ENCODE data around the gene TMEM108.
A peak's percentile ranks its signal among the peaks of the same experiment; 100 is the strongest.

Gene TMEM108

GRCh38 chr3:133381346-133382109 is 343.3 kb downstream of the TMEM108 start:
- no peak for DNase-seq (ENCODE audit: low read depth)
- H3K4me3 ChIP-seq (ENCODE audit: low read depth, low read length) = no peak overlapping the region
- no peak for TF ChIP-seq MYC (IDR thresholded peaks at IDR 0.05; ENCODE audit: low read depth, low read length)
- no peak for TF ChIP-seq MAX (IDR thresholded peaks at IDR 0.05; ENCODE audit: low read depth, low read length)
- TF ChIP-seq CTCF (IDR thresholded peaks at IDR 0.05; ENCODE audit: low read depth, low read length) = no peak
- no peak for TF ChIP-seq POLR2A (IDR thresholded peaks at IDR 0.05; ENCODE audit: extremely low read depth, insufficient read length)

- no peak for DNase-seq (ENCODE audit: low read depth)
- no peak for TF ChIP-seq MYC (IDR thresholded peaks at IDR 0.05; ENCODE audit: low read depth, low read length)
- no peak for TF ChIP-seq MAX (IDR thresholded peaks at IDR 0.05; ENCODE audit: low read depth, low read length)
- TF ChIP-seq POLR2A (IDR thresholded peaks at IDR 0.05; ENCODE audit: extremely low read depth, insufficient read length) = no peak
- TF ChIP-seq CTCF (IDR thresholded peaks at IDR 0.05; ENCODE audit: low read depth, low read length) = no peak
These were observed 345.0 kb downstream of the TMEM108 start for GRCh38 chr3:133383175-133383574.

GRCh38 chr3:133383741-133384140 is 345.6 kb downstream of the TMEM108 start:
- TF ChIP-seq MYC (IDR thresholded peaks at IDR 0.05; ENCODE audit: low read depth, low read length) (no peak), MAX (IDR thresholded peaks at IDR 0.05; ENCODE audit: low read depth, low read length) (no peak)
- DNase-seq (ENCODE audit: low read depth) = no peak
- H3K4me3 ChIP-seq (ENCODE audit: low read depth, low read length) = no peak overlapping the region

More at GRCh38 chr3:133383175-133383574, 345.0 kb downstream of the TMEM108 start:
- H3K4me3 ChIP-seq (ENCODE audit: low read depth, low read length) = no peak overlapping the region

- TF ChIP-seq MYC (IDR thresholded peaks at IDR 0.05; ENCODE audit: low read depth, low read length) = 0 out of 2 replicates have a peak, but pooled peaks have one; percentile 17
- TF ChIP-seq POLR2A (IDR thresholded peaks at IDR 0.05; ENCODE audit: extremely low read depth, insufficient read length) = no peak
- TF ChIP-seq CTCF (IDR thresholded peaks at IDR 0.05; ENCODE audit: low read depth, low read length) = peak; percentile 70
- no peak for TF ChIP-seq MAX (IDR thresholded peaks at IDR 0.05; ENCODE audit: low read depth, low read length)
- no peak overlapping the region for H3K4me3 ChIP-seq (ENCODE audit: low read depth, low read length)
- peak; percentile 64 for DNase-seq (ENCODE audit: low read depth)
These were observed 346.3 kb downstream of the TMEM108 start for GRCh38 chr3:133384331-133385027.

GRCh38 chr3:133386876-133387275 is 348.7 kb downstream of the TMEM108 start:
- TF ChIP-seq POLR2A (IDR thresholded peaks at IDR 0.05; ENCODE audit: extremely low read depth, insufficient read length) (no peak), MYC (IDR thresholded peaks at IDR 0.05; ENCODE audit: low read depth, low read length) (no peak), CTCF (IDR thresholded peaks at IDR 0.05; ENCODE audit: low read depth, low read length) (no peak), MAX (IDR thresholded peaks at IDR 0.05; ENCODE audit: low read depth, low read length) (no peak)
- no peak overlapping the region for H3K4me3 ChIP-seq (ENCODE audit: low read depth, low read length)
- DNase-seq (ENCODE audit: low read depth) = no peak

GRCh38 chr3:133387341-133387740 is 349.1 kb downstream of the TMEM108 start:
- H3K4me3 ChIP-seq (ENCODE audit: low read depth, low read length) = no peak overlapping the region
- DNase-seq (ENCODE audit: low read depth) = no peak
- TF ChIP-seq POLR2A (IDR thresholded peaks at IDR 0.05; ENCODE audit: extremely low read depth, insufficient read length) = no peak
- TF ChIP-seq CTCF (IDR thresholded peaks at IDR 0.05; ENCODE audit: low read depth, low read length) = no peak
- no peak for TF ChIP-seq MAX (IDR thresholded peaks at IDR 0.05; ENCODE audit: low read depth, low read length)
- TF ChIP-seq MYC (IDR thresholded peaks at IDR 0.05; ENCODE audit: low read depth, low read length) = no peak

Data from NB4 (cell line).